HG03378 (cell line): Measurements from ENCODE around the gene MFN2.
A peak's percentile ranks its signal among the peaks of the same experiment; 100 is the strongest.
"Not testable (repeated sequence)": the region's sequence is repeated elsewhere in the genome, so short reads cannot be mapped to it uniquely, and the experiment has no call there.

Experiments used
- ATAC-seq: cut with Tn5 transposase; IDR thresholded peaks from one replicate; pipeline ENCODE4 v1.9.1; 2021; ENCODE audit warnings: mild to moderate bottlenecking, moderate library complexity; ENCODE audit not compliant: unreplicated experiment

MFN2 gene

DNA sequence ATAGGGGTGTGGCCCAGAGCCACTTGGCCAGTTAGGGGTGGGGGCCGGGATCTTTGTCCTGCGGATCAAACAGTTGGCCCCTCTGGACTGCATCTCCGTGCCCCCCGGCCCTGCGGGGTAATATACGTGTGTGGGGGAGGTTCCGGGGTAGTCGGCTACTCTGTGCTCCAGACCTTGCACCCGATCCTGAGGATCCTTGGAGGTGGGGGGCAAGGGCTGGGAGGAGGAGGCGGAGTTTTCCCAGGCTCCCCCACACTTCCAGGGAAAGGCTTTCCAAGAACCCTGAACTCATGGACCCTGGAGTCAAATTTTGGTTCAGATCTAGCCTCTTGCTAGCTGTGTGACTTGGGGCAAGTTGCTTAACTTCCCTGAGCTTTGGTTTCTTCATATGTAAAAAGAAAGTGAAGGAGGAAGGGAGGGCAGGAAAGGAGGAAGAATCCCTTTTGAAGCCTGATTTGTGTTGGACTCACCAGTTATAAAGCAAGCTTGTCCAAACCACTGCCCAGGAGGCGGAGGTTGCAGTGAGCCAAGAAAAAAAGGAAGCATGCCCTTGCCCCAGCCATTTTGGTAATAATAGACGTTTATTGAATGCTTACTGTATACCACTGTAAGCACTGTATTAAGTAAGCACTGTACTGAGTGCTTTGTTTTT, 39.7 kb downstream of the MFN2 start:
- ATAC-seq: no peak

DNA sequence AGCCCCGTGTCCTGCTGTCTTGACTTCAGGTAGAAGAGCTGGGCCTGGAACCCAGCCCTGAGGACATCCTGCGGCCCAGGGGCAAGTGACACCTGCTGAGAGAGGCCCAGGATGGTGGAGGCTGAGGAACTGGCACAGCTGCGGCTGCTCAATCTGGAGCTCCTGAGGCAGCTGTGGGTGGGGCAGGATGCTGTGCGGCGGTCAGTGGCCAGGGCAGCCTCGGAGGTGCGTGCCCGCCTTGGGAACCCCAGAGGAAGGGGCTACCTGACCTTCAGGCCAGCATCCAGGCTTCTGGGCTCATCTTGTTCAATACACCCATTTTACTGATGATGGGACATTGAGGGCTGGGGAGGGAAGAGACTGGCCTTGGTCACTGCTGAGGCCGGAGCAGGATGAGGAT, 41.4 kb downstream of the MFN2 start:
- ATAC-seq: no peak

DNA sequence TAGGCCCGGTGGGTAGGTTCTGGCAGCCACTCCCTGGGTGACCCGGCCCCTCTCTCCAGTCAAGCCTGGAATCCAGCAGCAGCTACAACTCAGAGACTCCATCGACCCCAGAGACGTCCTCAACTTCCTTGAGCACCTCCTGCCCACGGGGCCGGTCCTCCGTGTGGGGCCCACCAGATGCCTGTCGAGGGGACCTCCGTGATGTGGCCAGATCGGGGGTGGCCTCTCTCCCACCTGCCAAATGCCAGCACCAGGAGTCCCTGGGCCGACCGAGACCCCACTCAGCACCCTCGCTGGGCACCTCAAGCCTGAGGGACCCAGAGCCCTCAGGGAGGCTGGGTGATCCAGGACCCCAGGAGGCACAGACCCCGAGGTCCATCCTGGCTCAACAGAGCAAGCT, 41.8 kb downstream of the MFN2 start:
- ATAC-seq: no peak

DNA sequence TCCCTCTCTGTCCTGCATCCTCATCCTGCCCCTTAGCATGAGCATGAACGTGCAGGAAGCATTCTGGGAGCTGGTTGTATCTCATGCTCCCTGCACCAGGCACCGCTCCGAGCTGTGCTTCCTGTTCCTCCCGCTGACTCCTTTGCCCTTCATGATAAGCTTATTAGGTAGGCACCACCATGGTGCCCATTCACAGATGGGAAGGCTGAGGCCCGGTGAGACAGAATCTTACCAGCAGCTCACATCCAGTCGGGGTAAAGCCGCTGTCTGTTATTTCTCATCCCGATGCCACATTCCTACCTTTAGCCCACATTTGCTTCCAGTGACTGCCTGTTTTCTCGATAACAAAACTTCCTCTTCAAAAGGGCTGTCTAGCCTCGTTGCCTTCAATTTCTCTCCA, 46.3 kb downstream of the MFN2 start:
- ATAC-seq: no peak

DNA sequence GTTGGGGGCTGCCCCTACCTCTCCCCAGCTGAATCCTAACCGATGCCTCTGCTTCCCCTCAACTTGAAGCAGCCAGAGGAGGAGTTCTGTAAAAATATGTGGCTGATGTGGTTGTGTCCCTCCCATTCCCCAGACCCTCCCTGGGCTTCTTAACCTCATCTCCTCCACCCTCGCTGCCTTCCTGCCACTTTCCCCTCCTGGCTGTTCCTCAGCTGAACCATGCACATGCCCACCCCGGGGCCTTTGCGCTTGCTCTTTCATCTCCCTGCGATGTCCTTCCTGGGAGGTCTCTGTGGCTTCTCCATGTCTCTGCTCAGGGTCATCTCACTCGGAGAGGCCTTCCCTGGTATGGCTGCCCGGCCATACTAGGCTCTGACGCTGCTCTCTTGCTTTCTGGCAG, 48.0 kb downstream of the MFN2 start:
- ATAC-seq: no peak

DNA sequence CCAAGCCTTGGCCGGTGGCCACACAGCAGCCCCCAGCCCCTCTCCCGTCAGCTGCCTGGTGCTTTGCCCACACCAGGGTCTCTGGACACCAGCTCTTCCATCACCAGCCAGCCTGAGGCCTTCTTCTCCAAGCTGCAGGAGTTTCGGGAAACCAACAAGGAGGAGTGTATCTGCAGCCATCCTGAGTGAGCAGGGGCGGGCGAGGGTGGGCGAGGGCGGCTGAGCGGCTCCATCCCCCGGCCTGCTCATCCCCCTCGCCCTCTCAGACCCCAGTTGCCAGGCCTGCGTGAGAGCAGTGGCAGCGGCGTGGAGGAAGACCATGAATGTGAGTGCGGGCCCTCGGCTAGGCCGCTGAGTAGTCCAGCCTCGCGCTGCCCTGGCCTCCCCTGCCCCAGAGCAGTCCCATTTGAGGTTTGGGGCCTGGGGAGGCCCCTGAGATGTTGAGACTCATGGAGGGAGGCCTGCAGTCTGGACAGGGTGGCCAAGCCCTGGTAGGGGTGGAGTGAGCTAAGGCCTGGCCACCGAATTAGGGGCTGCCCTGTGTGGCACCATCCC, 48.8 kb downstream of the MFN2 start:
- no peak for ATAC-seq

DNA sequence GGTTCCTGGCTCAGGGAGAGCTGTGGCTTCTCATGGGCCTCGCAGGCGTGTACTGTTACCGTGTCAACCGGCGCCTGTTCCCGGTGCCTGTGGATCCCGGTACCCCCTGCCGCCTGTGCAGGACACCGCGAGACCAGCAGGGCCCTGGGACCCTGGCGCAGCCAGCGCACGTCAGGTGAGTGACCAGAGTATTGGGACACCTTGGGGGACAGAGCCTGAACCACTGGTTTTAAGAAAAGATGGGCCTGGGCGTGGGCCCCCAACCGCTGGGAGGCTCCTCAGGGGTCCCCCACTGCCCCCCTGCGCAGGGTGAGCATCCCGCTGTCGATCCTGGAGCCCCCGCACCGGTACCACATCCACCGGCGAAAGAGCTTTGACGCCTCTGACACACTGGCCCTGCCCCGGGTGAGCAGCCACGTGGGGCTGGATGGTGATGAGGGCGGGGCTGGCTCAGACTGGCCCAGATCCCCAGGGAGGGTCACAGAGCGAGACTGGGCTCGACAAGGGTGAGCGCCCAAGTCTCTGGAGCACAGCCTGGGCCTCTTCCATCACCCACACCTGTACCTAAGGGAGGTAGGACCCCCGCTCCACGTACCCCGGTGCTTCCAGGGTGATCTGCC, 49.6 kb downstream of the MFN2 start:
- ATAC-seq: no peak

DNA sequence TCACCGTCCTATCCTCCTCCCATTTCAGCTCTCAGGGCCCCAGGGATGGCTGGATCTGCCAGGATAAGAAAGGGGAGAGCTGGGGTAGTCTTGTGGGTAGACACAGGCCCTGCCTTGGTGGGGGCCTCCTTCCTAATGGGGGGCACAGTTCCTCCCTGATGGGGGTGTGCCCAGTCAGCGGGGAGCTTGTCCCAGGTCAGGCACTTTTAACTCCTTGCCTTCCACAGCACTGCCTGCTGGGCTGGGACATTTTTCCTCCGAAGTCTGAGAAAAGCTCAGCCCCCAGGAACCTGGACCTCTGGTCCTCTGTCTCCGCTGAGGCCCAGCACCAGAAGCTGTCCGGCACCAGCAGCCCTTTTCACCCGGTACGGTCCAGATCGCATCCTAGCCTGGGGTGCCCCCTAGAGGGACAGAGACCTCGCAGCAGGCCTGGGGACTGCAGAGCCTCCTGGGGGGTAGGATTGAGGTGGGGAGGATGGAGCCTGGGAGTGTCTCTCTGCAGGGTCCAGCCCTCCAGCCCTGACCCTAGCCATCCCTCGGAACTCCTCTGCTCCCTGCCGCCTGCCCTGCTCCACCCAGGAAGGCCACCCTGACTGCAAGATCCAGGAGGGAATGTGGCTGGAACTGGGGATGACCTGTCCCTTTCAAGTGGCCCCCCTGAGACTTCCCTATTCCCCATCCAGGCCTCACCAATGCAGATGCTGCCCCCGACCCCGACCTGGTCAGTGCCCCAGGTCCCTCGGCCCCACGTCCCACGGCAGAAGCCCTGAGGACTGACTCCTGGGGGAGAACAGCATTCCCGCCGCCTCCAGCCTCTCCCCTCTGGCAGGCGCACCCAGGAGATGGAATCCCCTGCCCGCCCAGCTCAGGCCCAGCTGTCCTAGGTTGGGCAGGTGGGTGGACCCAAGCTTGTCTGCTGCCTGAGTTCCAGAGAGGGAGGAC, 51.1 kb downstream of the MFN2 start:
- no peak for ATAC-seq

DNA sequence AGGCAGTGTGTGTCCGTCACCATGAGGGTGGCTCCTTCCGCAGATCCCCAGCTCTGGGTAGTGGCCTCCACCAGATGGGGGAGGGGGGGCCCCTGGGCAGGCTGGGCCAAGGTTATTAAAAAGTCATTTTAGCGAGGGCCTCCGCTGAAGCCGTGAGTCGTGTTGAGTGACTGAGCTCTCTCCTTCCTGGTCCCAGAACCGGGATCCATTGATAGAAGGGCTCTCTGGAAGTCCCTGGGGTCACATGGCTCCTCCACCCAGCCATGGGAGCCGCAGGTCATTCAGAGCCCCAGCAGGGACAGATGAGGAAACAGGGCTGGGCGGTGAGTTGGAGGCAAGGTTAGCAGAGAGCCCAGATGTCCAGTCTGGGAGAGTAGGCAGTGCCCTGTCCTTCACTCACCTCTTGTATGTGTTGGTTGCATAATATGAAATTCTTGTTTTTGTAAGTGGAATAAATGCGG, 51.9 kb downstream of the MFN2 start:
- no peak for ATAC-seq

DNA sequence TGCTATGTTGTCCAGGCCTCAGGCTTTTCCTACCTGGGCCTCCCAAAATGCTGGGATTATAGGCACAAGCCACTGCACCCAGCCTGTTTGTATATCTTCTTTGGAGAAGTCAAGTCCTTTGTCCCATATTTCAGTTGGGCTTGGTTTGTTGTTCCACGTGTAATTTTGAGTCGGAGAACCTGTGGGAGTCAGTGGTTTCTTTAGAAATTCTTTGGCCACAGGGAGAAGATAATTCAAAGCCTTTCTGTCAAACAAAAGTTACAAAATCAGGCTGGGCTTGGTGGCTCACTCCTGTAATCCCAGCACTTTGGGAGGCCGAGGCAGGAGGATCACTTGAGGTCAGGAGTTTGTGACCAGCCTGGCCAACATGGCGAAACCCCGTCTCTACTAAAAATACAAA, 53.2 kb downstream of the MFN2 start:
- not testable (repeated sequence) for ATAC-seq

DNA sequence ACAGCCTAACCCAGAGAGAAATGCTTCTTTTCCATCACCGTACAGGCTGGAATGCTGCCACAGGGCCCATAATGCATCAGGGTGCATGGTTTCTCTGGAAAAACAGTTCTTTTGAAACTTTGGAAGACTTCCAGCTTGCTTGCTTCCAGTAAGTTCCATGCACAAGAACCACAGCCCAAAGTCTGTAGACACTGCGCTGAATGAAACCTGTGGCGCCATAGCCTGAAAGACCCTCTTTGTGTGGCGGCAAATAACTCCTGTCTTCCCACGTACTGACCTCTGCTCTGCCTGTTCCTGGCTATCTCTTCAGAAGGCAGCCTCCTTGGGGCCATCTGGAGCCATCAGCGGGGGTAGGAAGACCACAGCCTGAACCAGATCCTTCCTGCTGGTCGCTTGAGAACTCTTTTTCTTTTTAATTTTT, 54.1 kb downstream of the MFN2 start:
- no peak for ATAC-seq

DNA sequence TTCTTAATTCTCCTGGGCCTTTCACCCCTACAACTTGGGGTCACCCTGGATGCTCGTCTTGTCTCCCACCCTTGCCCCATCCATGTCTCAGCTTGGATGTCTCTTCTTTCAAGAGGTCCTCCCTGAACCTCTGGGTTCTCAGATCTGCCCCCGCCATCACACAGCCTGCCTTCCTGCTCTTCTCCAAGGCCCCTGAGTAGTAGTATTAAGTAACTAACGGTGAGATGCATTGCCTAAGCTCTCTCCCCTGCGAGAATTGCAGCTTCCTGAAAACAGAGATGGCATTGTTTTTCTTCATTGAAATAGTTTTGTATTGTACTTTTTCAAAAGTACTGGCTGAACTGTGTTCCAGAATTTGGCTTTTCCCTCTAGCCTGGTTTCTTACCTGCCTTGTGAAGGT, 55.1 kb downstream of the MFN2 start:
- ATAC-seq: no peak

DNA sequence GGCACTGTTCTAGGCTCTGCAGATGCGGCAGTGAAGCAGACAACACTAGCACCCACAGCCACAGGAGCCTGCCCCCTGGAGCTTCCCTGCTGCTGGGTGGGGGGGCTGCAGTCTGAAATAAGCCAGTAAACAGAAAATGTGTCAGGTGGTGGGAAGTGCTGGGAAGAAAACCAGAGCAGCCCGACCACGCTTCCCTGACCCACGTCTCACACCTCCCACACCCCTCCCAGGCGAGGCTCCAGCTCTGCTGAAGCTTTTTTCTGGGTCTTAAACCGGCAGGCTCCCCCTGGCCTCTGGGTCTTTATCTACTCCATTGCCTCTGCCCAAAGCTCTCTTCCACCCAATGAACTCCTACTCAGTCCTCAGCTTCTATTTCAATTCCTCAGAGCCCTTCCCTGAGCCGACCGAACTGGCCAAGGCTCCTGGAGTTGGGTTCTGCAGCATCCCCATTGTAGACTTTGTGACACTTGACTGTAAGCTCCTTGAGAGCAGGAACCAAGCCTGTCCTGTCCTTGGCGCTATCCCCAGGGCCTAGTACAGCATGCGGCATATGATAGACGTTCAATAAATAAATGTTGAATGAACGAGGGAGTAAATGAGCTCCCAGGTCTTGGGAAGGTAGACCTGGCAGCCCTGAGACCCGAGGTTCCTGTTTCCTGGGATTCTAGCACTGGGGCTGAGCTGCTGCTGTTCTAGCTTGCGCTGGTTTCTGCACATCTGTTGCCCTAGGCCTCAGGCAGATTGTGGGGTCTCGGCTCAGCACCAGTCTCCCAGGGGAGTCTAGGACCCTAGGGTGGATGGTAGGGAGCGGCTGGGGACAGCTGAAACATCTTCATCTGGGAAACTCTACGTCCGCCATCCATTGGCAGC, 57.5 kb downstream of the MFN2 start:
- no peak for ATAC-seq

DNA sequence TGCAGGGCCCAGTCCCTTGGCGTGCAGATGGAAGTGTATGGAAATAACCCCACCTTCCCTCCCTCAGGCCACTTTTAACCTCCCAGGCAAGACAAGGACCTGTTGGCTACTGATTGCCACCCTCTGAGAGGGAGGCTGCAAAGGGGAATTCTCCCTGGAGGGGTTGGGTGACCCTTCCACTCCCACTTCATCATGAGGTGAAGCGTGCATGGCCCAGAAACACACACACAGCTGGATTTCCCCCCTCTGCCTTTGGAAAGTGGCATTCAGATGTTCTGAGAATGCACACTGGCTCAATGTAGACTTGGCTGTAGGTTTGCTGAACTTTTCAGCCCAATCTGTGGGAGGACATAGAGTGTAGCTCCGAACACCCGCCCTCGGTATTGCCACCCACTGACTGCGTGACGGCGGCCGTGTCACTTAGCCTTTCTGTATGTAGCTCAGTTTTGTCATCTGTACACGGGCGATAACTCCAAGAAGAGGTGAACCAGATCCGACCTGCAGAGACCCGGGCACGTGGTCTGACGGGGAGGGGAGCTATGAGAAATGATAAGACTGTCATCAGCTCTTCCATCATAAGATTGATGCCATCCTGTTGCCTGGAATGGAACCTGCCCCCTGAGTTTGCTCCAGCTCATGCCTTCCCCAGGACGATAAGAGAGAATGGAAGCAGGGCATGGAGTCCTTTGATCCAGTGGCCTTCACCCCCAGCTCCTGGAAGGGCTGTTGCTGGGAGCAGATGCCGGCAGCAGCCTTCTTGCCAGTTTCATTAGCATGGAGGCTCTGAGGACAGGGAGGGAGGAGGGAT, 58.3 kb downstream of the MFN2 start:
- no peak for ATAC-seq

DNA sequence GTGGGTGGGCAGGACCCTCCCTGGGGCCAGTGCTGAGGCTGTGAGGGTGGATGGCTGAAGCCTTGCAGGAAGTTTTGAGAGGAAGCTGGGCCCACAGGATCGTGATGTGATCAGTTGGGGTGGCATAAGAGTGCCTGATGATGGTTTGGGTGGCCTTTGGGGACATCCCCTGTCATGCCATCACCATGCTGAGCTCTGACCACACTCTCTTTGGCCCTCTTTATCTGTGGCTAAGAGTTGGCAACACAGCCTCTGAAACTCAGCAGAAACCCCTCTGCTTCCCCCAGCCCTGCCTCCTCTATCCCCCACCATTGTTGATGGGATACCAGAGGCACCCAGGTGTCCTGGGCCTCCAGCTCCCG, 58.9 kb downstream of the MFN2 start:
- ATAC-seq: no peak

DNA sequence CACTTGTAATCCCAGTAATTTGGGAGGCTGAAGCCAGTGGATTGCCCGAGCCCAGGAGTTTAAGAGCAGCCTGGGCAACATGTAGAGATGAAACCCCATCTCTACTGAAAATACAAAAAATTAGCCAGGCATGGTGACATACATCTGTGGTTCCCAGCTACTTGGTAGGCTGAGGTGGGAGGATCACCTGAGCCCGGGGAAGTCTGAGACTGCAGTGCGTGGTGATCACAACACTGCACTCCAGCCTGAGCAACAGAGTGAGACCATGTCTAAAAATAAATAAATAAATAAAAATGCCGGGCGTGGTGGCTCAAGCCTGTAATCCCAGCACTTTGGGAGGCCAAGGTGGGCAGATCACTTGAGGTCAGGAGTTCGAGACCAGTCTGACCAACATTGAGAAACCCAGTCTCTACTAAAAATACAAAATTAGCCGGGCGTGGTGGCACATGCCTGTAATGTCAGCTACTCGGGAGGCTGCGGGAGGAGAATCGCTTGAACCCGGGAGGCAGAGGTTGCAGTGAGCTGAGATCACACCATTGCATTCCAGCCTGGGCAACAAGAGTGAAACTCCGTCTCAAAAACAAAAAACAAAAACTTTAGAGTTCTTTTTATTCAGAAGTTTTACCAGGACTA, 59.7 kb downstream of the MFN2 start:
- ATAC-seq: peak; percentile 31

DNA sequence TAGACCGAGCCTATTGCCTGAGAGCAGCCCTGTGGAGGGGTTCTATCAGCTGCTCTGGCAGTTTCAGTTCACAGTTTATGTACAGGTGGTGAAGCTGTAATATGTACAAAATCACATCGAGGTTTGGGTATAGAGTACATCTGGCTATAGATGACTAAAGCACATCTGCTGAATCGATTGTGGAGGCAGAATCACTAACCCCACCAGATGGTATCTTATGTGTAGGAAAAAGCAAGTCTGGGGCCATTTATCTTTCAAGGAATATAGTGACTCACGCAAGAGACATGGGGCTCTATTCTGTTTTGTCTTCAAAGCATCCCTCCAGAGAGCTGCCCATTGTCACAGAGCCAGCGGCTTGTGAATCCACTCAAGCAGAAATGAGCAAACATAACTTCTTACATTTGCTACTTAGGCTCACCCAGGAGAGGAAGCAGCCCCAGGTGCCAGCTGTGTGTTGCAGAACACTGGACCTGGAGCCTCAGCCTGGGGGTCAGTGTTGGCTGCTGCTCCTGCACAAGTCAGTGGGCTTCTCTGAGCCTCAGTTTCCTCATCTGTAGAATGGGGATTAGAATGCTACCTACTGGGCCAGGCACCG, 60.3 kb downstream of the MFN2 start:
- peak; percentile 75 for ATAC-seq

DNA sequence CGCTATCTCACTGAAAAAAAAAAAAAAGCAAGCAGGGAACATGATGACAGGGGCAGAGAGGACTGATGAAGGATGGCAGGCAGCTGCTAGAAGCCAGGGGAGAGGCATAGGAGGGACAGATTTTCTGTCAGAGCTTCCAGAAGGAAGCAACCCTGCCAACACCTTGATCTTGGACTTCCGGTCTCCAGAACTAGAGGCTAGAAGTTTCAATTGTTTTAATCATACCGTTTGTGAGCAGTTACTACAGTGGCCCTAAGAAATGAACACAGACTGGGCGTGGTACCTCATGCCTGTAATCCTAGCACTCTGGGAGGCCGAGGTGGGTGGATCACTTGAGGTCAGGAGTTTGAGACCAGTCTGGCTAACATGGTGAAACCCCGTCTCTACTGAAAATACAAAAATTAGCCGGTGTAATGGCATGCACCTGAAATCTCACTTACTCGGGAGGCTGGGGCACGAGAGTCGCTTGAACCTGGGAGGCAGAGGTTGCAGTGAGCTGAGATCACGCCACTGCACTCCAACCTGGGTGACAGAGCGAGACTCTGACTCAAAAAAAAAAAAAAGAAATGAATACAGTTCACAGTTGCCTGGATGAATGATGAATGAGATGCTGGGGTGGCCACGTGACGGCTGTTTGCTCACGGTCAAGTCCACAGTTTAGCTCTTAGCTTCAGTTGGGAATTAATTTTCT, 64.1 kb downstream of the MFN2 start:
- not testable (repeated sequence) for ATAC-seq
